BE2C (cell line): ENCODE results near the gene PFDN4.
"Not testable (repeated sequence)": the region's sequence is repeated elsewhere in the genome, so short reads cannot be mapped to it uniquely, and the experiment has no call there.

Experiments
- DNase-seq: peaks from one replicate; pipeline ENCODE4 v3.0.0-alpha.2; 2020
- H3K27me3 ChIP-seq: fragments of 250-450 bp; sonication (Bioruptor Pico); 2 replicates; pipeline ENCODE4 v1.5.1; 2020; ENCODE audit warnings: mild to moderate bottlenecking
- H3K36me3 ChIP-seq: fragments of 250-450 bp; sonication (Bioruptor Pico); 2 replicates; pipeline ENCODE4 v1.5.1; 2020; ENCODE audit warnings: mild to moderate bottlenecking
- H3K4me1 ChIP-seq: fragments of 250-450 bp; sonication (Bioruptor Pico); 2 replicates; pipeline ENCODE4 v1.5.1; 2020
- H3K4me3 ChIP-seq: 2 replicates; pipeline ENCODE4 v1.5.1; 2011; ENCODE audit warnings: low read depth, low read length
- H3K9me3 ChIP-seq: fragments of 250-450 bp; sonication (Bioruptor Pico); 2 replicates; pipeline ENCODE4 v1.5.1; 2020
- CTCF ChIP-seq: IDR thresholded peaks from 2 replicates; pipeline ENCODE4 v1.5.1; 2012; ENCODE audit warnings: mild to moderate bottlenecking, low read depth, low read length

Gene PFDN4

GRCh38 chr20:54231036-54231435 is 23.1 kb downstream of the PFDN4 start:
- no peak overlapping the region for H3K4me3 ChIP-seq
- no peak for DNase-seq
- no peaks in the 10 kb centered on the region for H3K4me1 ChIP-seq
- H3K36me3 ChIP-seq, result no peaks in the 10 kb centered on the region
- TF ChIP-seq CTCF, result no peak
- no peaks in the 10 kb centered on the region for H3K9me3 ChIP-seq
- no peaks in the 10 kb centered on the region for H3K27me3 ChIP-seq

- no peak for DNase-seq
- no peaks in the 10 kb centered on the region for H3K36me3 ChIP-seq
- no peaks in the 10 kb centered on the region for H3K9me3 ChIP-seq
- H3K27me3 ChIP-seq, result peaks cover 17% of the 10 kb centered on the region; the same call in 1 of the 2 replicates
- H3K4me1 ChIP-seq, result no peaks in the 10 kb centered on the region
- H3K4me3 ChIP-seq, result no peak overlapping the region
- no peak for TF ChIP-seq CTCF
Observed at GRCh38 chr20:54234991-54235390, 27.1 kb downstream of the PFDN4 start.

DNA sequence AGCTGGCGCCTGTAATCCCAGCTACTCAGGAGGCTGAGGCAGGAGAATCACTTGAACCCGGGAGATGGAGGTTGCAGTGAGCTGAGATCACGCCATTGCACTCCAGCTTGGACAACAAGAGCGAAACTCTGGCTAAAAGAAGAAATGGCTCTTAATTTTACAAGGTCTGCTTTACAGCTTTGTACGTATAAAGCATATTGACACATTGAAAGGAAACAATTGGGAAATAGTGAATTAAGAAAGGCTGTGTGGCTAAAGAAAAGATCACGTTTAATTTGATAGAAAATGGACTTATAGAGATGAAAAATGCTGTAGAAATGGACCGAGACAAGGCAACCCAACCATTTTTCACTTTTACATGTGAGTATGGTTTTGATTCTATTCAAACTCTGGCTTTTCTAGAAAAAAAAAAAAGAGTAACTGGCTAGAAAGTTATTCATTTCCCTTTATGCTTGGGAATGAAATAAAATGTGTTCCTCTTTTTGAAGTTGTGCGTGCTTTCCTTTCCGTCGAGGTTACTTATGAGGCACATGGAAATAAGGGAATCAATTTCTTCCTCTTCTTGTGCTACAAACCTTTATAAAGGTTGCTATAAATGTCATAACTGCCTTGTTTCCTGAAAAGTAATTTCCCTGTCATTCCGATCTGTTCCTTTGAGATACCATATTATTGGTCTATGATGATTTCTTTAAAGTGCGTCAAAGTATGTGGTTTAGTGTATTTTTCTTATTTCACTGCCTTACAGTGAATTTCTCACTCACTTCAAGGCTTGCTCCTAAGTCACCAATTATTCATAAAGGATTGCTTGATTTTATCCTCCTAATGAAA is 29.4 kb downstream of the PFDN4 start:
- H3K4me1 ChIP-seq, result no peaks in the 10 kb centered on the region
- no peak for DNase-seq
- peaks cover 17% of the 10 kb centered on the region; the same call in 1 of the 2 replicates for H3K27me3 ChIP-seq
- no peaks in the 10 kb centered on the region for H3K9me3 ChIP-seq
- no peak overlapping the region for H3K4me3 ChIP-seq
- H3K36me3 ChIP-seq, result no peaks in the 10 kb centered on the region
- TF ChIP-seq CTCF, result no peak

DNA sequence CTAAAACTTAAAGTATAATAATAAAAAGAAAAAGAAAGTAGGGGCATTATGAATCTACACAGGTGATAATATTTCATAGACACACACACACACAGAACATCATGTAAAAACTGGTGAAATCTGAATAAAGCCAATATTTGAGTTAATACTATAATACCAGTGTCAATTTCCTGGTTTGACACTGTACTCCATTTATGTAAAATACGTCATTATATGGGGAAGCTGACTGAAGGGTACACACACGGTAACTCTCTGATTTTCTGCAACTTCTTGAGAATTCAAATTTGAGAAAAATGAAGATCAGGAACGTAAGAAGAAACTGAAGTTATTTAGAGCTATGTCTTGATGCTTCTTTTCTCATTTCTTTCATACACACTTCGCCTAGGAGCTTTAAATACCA is 36.2 kb downstream of the PFDN4 start:
- DNase-seq, result no peak
- H3K4me1 ChIP-seq, result no peaks in the 10 kb centered on the region
- H3K27me3 ChIP-seq, result peaks cover 6% of the 10 kb centered on the region; the same call in 1 of the 2 replicates
- H3K9me3 ChIP-seq, result no peaks in the 10 kb centered on the region
- no peak overlapping the region for H3K4me3 ChIP-seq
- H3K36me3 ChIP-seq, result no peaks in the 10 kb centered on the region
- TF ChIP-seq CTCF, result no peak

DNA sequence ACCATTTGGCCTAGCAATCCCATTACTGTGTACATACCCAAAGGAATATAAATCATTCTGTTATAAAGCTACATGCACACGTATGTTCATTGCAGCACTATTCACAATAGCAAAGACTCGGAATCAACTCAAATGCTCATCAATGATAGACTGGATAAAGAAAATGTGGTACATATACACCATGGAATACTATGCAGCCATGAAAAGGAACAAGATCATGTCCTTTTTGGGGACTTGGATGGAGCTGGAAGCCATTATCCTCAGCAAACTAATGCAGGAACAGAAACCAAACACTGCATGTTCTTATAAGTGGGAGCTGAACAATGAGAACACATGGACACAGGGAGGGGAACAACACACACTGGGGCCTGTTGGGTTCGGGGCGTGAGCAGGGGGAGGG is 40.8 kb downstream of the PFDN4 start:
- not testable (repeated sequence) for H3K36me3 ChIP-seq, H3K4me3 ChIP-seq, H3K4me1 ChIP-seq, H3K27me3 ChIP-seq, DNase-seq, H3K9me3 ChIP-seq

GRCh38 chr20:54250691-54251090 is 42.8 kb downstream of the PFDN4 start:
- TF ChIP-seq CTCF, result no peak
- Histone ChIP-seq H3K36me3 (no peaks in the 10 kb centered on the region), H3K4me1 (no peaks in the 10 kb centered on the region), H3K9me3 (no peaks in the 10 kb centered on the region), H3K27me3 (peaks cover 4% of the 10 kb centered on the region; the same call in 1 of the 2 replicates), H3K4me3 (no peak overlapping the region)
- no peak for DNase-seq
